Epithelial cell of prostate (primary cell): ENCODE results near the gene ZNF319.

ENCODE experiments used
- DNase-seq: peaks from one replicate; pipeline ENCODE4 v3.0.0-alpha.2; 2011; ENCODE audit warnings: low read depth, low spot score
- H3K27ac ChIP-seq: fragments of 450-650 bp; 2 replicates; pipeline ENCODE4 v1.5.1; 2017; ENCODE audit warnings: mild to moderate bottlenecking

ZNF319 gene

DNA sequence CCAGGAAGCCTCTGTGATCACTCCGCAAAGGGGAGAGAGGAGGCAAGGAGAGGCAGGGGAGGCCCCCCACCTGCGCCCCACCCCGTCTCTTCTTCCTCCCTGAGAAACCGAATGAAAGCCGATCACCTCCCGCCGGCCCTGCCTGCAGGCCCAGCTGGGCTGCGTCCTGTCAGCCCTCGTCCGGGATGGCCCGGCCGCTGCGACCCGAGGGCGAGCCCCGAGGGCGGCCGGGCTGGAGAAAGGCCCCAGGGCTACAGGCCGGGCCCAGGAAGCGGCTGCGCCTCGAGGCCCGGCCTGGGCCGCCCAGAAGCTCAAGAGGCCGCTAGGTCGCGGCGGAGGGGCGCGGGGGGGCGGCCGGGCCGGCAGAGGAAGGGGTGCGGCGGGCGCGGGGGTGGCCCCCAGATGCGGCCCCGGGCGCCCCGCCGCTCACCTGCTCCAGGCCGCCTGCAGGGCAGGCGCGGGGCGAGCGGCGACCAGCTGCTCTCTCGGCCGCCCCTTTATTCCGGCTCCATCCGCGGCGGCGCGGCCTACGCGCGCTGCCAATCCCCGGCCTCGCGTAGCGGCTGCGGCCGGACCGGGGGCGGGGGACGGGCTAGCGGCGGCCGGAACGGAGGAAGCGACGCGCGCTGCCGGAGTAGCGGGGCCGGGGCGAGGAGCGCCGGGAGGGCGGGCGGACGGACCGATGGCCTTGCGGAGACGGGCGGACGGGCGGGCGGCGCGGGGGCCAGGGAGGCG lies at the start of gene ZNF319:
TSS of gene ZNF319 (minus strand) at position 702 of the 735 bp plus-strand sequence. CDS start 2,407 bp downstream, outside the sequence.
- no peak for DNase-seq
- peak within 1 kb of the TSS; percentile 86 for H3K27ac ChIP-seq

DNA sequence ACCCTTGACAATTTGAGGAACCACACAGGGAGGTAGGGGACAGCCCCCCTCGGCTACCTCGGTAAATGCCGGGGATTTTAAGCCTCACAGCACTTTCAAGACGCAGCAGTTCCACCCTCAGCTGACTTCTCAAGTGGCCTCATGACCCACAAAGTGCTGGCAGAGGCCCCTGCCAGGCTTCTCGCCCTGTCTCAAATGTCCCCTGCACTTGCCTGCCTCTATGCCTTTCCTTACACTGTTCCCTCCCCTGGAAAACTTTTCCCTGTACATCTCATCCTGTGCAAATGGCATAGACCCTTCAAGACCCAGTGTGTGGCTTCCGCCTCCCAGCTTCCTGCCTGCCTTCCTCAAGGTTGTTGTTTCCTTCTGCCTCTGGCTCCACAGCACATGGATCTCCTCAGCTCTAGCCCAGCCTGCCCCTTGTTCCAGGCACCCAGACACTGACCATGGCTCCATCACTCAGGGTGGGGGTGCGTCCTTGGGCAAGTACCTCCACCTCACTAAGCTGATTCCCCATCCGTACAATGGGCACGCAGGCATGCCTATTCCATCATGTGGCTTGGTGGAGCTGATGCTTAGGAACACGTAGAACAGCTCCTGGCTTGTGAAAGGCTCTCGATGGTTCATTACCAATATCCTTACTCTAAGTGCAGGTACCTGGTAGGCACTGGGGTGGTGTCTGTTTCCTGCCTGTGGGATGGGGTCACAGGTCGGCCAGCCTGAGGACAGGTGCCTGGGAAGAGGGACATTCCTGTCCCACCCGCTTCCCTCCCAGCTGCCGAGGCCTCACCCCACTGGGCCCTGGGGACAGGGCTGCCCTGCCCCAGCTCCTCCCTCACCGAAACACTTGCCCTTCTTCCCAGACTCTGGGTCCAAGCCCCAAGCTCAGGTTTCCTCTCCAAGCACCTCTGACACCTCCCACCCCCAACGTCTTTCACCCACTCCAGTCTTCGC lies 49.0 kb upstream of the ZNF319 start:
- no peak overlapping the region for H3K27ac ChIP-seq
- DNase-seq = no peak

DNA sequence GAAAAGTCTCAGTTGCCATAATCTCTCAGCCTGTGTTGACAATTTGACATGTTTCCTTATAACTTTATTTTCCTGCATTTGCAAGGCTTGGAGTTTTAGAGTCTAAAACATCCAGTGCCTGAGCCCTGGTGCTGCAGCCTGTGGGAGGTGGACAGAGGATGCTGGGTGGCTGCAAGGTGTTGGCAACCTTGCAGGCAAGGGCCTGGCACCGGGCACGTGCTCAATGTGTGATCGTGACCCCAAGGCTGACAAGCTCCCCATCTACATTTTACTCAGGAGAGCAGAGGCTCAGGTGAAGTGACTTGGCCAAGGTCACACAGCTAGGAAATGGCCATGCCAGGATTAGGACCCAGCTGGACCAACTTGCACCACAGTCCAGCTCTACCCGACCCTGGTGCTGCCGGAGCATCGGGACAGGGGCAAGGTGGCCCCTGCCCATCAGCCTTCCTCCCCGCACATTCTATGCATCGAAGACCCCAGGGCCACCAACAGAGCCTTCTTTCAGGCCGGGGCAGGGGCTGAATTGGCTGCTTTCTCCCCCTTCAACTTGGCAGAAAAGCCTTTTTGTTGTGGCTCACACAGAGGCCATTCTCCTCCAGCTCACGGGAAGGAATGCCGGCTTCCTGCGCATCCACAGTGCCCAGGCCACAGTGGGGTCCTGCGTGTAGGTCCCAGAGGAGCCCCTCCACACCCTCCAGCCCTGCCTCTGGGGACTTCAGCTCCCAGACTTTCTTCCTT lies 48.2 kb upstream of the ZNF319 start:
- no peak overlapping the region for H3K27ac ChIP-seq
- no peak for DNase-seq

DNA sequence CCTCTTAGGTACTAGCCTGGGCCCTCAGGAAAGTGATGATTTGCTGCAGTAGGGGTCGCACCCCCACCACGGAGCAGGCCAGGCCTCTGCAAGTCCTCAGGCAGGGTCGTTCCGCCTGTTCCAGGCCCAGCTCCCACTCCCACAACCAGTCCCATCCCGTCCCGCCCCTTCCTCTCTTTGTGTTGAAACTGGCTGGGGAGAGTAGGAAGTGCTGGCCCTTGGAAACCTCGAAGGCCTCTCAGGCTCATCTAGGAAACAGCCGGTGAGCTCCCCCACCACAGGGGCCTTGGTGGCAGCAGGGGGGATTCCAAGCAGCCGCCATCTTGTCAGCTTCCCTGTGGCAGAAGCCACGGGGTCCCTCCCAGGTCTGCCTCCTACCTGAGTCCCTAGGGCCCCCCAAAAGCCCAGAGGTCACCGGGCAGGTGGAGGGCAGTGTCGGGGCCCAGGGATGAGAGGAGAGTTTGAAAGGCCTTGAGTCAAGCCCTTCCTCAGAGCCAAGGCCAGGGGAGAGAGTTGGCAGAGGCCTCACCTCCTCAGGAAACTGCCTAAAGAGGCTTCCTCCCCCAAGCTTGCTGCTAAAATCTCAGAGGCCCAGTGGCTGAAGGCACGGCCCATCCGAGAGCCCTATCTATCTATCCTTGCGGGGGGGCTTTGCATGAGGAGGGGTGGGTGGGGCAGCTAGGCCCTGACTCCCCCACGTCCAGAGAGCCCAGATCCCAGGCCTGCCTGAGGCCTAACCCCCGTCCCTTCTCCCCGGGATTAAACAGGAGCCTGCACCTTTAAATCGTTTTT lies 47.3 kb upstream of the ZNF319 start:
- no peak for DNase-seq
- no peak overlapping the region for H3K27ac ChIP-seq

DNA sequence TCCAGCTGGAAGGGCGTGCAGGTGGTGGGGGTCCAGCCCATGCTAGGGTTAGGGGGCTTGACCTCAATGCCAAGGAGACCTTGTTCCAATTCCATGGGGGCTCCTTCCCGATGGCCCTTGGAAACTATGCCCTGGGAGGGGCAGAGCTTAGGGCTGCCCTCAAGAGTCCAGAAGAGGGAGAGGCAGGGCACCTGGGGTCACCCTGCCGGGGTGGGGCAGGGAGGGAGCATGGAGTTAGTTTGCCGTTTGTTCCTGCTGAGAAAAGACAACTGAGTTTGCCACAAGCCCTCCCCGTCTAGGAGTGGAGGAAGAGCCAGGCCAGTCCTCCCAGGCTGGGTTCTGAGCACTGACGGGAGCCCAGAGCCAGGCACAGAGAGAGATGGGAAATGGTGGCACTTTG lies 46.5 kb upstream of the ZNF319 start:
- DNase-seq = no peak
- H3K27ac ChIP-seq = no peak overlapping the region

DNA sequence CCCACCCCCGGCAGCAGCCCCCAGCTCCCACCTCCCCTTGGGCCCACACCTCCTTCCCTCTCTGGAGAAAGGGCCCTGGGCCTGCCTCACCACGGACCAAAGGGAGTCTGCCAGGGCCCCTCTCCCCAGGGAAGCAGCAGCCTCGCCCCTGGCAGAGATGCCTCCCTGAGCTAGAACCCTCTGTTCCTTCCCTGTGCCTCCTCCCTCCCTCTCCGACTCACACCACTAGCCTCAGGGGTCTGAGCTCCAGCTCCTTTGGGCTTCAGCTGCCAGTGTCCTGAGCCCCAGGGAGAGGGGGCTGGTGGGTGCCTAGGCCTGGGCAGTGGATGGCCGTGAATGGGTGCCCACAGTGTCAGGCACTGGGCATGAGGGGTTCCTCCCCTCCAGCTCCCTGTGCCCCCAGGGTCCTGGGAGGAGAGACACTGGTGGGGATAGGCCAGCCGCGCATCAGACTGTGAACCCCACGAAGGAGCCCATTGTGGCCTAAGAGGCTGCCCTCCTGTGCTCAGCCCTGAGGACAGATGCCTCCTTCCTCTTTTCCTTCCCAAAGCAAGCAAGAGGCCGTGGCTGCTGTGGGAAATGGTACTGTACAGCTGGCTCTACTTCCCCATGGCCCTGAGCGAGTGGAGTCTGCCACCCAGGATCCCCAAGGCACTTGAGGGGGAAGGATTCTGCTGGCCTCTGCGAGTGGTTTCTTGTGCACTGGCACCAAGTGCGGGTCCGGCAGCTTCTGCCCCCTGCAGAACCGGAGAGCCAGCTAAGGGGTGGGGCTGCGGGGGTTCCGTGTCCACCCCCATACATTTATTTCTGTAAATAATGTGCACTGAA lies 45.8 kb upstream of the ZNF319 start:
- no peak overlapping the region for H3K27ac ChIP-seq
- no peak for DNase-seq

DNA sequence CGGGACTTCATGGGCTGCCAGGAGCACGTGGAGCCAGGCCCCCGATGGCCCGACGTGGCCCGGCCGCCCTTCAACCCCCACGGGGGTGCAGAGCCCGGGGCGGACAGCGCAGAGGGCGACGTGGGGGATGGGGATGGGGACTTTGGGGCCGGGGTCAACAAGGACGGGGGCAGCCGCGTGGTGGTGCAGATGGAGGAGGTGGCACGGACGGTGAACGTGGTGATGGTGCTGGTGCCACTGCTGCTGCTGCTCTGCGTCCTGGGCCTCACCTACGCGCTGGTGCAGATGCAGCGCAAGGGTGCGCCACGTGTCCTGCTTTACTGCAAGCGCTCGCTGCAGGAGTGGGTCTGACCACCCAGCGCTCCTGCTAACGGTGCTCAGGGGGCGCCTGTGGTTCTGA lies 44.6 kb upstream of the ZNF319 start:
- H3K27ac ChIP-seq = no peak overlapping the region
- DNase-seq = no peak

DNA sequence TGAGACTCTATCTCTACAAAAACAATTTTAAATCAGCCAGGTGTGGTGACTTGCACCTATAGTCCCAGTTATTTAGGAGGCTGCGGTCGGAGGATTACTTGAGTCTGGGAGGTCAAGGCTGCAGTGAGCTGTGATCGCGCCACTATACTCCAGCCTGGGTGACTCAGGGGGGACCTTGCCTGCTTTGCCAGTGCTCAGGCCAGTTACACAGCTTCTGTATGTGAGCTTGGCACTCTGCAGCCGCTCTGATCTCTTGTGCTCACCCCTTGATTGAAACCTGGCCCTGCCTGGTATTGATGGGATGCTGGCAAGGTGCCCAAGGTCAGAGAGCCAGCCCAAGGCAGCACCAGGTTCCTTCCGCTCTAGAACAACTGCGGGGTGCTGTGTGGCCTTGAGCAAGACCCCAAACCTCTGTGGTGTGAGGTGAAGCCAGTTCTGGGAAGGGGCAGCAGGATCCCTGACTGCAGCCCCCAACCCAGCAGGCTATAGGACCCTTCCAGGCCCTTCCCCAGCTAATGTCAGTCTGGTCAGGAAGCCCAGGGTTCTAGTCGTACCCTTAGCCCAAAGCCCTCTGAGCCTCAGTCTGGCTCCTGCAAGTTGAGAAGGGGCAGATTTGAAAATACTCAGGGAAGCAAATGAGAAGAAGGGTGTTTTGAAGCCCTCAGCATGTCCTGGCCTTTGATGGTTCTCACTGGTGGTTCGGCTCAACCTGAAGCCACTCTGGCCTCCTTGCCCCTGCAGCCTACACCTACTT lies 44.0 kb upstream of the ZNF319 start:
- H3K27ac ChIP-seq = no peak overlapping the region
- DNase-seq = no peak

DNA sequence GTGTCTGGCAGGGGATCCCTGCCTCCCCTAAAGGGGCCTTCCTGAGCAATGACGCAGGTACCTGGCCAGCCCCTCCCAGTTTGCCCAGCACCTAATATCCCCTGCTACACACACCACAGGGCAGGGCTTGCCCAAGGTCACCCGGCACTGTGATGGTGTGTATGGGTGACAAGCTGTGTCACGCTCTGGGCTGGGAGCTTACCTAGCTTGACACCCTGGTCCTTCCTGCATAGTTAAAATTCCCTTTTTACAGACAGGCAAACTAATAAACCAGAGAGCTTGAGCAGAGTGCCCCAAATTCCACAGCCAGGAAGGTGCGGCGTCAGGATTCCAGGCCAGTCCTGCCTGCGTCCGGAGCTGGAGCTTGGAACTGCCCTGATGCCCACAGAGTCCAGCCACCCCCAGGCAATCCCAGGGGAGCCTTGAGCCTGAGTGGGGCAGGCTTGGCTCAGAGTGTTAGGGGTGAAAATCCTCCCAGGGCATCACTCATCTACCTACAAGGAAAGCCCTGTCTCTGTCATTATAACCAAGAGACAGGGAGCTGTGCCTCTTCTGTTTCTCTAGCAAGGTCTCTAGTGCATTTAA lies 43.2 kb upstream of the ZNF319 start:
- no peak overlapping the region for H3K27ac ChIP-seq
- no peak for DNase-seq

DNA sequence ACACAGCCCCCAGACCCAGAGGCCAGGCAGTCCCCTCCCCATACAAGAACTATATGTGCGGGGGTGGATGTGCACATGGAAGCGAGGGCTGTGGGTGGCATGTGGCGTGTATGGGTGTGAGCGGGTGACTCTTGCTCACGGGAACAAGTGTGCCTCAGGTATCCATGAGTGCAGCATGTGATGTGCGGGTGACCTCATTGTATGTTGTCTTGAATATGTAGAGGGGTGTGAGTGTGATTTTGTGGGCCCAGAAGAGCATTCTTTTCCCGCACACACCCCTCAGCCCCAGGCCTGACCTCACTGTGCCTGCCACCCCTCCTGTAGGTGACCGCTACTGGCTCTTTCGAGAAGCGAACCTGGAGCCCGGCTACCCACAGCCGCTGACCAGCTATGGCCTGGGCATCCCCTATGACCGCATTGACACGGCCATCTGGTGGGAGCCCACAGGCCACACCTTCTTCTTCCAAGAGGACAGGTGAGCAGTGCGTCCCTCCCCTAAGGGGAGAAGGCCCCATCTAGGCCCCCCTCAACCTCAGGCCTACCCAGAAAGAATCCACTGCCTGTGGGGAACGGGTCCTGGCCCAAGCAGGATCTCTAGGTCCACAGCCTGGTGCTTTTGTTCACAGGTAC lies 42.5 kb upstream of the ZNF319 start:
- DNase-seq = no peak
- H3K27ac ChIP-seq = no peak overlapping the region

DNA sequence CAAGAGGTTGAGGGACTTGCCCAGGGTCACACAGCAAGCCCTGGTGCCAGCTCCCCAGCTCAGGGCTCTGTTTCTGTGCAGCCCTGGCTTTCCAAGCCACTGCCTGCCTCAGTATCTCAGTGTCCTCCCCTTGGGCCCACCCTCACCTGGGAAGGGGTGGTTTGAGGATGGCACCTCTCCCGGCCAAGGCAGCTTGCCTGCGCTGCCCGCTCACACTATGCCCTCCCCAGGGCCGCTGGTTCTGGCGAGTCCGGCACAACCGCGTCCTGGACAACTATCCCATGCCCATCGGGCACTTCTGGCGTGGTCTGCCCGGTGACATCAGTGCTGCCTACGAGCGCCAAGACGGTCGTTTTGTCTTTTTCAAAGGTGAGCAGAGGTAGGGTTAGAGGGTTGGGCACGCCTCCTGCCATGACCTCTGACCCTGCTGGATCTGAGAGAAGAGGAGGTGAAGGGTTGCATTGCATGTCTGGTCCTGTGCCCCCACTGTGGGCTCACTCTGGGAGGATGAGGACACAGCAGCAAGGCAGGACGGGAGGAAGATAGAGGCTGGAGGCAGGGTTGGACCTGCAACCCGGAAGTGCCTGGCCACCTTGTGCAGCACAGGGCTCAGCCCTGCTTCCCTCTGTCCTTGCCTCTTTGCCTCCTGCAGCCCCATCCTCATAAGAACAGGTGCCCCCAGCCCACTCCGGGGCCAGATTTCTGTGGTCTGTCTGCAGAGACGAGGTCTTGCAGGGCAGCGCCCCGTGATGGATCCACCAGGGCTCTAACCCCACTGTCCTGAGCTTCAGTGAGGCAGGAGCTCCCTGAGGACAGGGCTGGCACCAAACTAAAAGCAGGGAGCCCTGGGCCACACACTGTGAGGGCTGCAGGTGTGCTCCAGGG lies 41.8 kb upstream of the ZNF319 start:
- DNase-seq = no peak
- H3K27ac ChIP-seq = no peak overlapping the region

DNA sequence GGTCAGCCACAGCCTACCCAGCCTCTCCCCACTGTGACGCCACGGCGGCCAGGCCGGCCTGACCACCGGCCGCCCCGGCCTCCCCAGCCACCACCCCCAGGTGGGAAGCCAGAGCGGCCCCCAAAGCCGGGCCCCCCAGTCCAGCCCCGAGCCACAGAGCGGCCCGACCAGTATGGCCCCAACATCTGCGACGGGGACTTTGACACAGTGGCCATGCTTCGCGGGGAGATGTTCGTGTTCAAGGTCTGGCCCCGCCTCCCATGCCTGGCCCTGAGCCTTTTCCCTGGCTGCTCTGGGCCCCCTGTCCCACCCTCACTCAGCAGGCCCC lies 41.1 kb upstream of the ZNF319 start:
- H3K27ac ChIP-seq = no peak overlapping the region
- no peak for DNase-seq

DNA sequence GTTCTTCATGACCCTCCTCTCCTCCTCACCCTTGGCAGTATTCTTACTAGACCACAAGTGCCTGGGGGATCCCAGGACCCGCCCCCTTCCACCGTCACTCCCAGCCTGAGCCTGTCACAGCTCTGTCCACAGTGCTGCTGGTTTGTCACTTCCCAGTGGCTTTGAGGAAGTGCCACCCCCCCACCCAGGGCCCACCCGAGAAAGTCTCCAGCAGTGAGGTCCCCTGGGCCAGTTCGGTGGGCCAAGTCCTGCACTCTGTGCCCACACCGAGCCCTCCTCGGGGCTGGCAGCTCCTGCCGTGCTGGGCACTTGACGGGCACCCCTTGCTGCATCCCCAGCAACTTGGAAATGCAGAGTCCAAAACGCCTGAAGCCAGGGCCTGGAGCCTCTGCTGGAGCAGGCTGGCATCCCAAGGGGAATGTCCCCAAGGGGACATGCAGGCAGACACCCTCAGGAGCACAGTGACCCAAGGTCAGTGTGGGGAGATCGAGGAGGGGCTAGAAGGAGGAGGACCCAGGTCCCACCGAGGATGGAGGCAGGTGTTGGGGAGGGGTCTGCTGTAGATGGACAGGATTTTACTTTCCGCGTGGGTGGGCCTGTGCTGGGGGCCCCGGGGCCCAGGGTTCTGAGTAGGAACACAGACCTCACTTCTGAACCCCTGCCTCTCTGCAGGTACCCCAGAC lies 40.6 kb upstream of the ZNF319 start:
- H3K27ac ChIP-seq = no peak overlapping the region
- no peak for DNase-seq

DNA sequence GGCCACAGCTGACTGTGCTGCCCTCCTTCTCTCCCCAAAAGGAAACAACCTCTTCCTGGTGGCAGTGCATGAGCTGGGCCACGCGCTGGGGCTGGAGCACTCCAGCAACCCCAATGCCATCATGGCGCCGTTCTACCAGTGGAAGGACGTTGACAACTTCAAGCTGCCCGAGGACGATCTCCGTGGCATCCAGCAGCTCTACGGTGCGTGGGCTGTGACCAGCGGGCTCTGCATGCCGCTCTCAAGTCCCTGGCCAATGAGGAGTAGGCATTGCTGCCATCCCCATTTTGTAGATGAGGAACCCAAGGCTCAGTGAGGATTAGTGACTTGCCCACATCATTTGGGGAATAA lies 40.0 kb upstream of the ZNF319 start:
- H3K27ac ChIP-seq = no peak overlapping the region
- no peak for DNase-seq

DNA sequence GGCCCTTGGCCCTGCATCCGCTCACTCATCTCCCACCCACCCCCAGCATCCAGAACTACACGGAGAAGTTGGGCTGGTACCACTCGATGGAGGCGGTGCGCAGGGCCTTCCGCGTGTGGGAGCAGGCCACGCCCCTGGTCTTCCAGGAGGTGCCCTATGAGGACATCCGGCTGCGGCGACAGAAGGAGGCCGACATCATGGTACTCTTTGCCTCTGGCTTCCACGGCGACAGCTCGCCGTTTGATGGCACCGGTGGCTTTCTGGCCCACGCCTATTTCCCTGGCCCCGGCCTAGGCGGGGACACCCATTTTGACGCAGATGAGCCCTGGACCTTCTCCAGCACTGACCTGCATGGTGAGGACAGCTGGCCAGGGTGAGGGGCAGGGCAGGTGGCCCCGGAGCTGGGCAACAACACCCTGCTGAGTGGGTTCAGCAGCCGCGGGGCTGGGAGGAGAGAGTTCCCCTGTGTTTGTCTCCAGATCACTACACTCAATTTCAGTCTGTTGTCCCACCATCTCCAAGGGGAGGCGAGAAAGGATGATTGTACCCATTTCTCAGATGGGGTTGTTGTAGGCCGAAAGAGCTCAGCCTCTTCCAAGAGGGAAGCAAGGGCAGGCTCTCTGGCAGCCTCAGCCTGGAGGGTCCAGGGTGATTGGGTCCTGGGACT lies 39.5 kb upstream of the ZNF319 start:
- H3K27ac ChIP-seq = no peak overlapping the region
- no peak for DNase-seq

DNA sequence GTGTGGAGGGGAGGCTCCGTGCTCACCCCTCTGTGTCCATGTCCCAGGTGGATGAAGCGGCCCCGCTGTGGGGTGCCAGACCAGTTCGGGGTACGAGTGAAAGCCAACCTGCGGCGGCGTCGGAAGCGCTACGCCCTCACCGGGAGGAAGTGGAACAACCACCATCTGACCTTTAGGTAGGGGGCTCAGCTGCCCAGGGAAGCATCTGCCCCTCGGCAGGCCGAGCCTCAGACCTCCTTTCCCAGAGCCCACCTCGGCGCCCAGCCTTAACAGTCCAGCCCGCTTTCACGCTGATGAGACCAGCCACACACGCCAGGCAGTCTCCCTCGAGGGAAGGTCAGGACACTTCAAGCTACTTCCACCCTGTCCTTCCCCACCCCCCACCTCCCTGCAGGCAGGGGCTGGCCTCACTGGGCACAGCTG lies 37.8 kb upstream of the ZNF319 start:
- H3K27ac ChIP-seq = no peak overlapping the region
- DNase-seq = no peak
